ENCODE measurements around the gene LYSMD4.
"Not testable (repeated sequence)": the region's sequence is repeated elsewhere in the genome, so short reads cannot be mapped to it uniquely, and the experiment has no call there.

The LYSMD4 gene

GRCh38 chr15:99738021-99738847, 5.0 kb upstream of the LYSMD4 start:
- in situ Hi-C loops (cut with MboI; ENCODE audit: low pct_unique_long_range_greater_than_20kb, low sequenced_read_pairs, unreplicated experiment), result no loop called here
- DNase-seq (ENCODE audit: low spot score), result no peak
- no peak for TF ChIP-seq CTCF (IDR thresholded peaks at IDR 0.05; ENCODE audit: extremely low read depth, insufficient read depth, missing control alignments)

GRCh38 chr15:99736702-99737101, 3.5 kb upstream of the LYSMD4 start:
- in situ Hi-C loops (cut with MboI; ENCODE audit: low pct_unique_long_range_greater_than_20kb, low sequenced_read_pairs, unreplicated experiment), result no loop called here
- DNase-seq (ENCODE audit: low spot score), result no peak
- no peak for TF ChIP-seq CTCF (IDR thresholded peaks at IDR 0.05; ENCODE audit: extremely low read depth, insufficient read depth, missing control alignments)

- TF ChIP-seq CTCF (IDR thresholded peaks at IDR 0.05; ENCODE audit: extremely low read depth, insufficient read depth, missing control alignments), result no peak
- in situ Hi-C loops (cut with MboI; ENCODE audit: low pct_unique_long_range_greater_than_20kb, low sequenced_read_pairs, unreplicated experiment), result no loop called here
- no peak for DNase-seq (ENCODE audit: low spot score)
These were observed 2.6 kb upstream of the LYSMD4 start for GRCh38 chr15:99735868-99736267.

GRCh38 chr15:99734575-99734974, 1.3 kb upstream of the LYSMD4 start:
- no peak for TF ChIP-seq CTCF (IDR thresholded peaks at IDR 0.05; ENCODE audit: extremely low read depth, insufficient read depth, missing control alignments)
- DNase-seq (ENCODE audit: low spot score), result no peak
- in situ Hi-C loops (cut with MboI; ENCODE audit: low pct_unique_long_range_greater_than_20kb, low sequenced_read_pairs, unreplicated experiment), result no loop called here

GRCh38 chr15:99734040-99734291, 729 bp upstream of the LYSMD4 start:
- DNase-seq (ENCODE audit: low spot score); in situ Hi-C loops (cut with MboI; ENCODE audit: low pct_unique_long_range_greater_than_20kb, low sequenced_read_pairs, unreplicated experiment): not testable (repeated sequence)

GRCh38 chr15:99732751-99733267, 428 bp downstream of the LYSMD4 start:
- DNase-seq (ENCODE audit: low spot score), result no peak
- no peak for TF ChIP-seq CTCF (IDR thresholded peaks at IDR 0.05; ENCODE audit: extremely low read depth, insufficient read depth, missing control alignments)
- in situ Hi-C loops (cut with MboI; ENCODE audit: low pct_unique_long_range_greater_than_20kb, low sequenced_read_pairs, unreplicated experiment), result no loop called here

GRCh38 chr15:99732124-99732750, 1.0 kb downstream of the LYSMD4 start:
- TF ChIP-seq CTCF (IDR thresholded peaks at IDR 0.05; ENCODE audit: extremely low read depth, insufficient read depth, missing control alignments), result no peak
- in situ Hi-C loops (cut with MboI; ENCODE audit: low pct_unique_long_range_greater_than_20kb, low sequenced_read_pairs, unreplicated experiment), result no loop called here
- no peak for DNase-seq (ENCODE audit: low spot score)
